BJ (cell line): Measurements from ENCODE around the gene RXFP1. TPM values are rescaled to one million over a fixed set of nuclear protein-coding genes. Genes with fewer than 3 reads are reported as not detected.
A peak's percentile ranks its signal among the peaks of the same experiment; 100 is the strongest.

ENCODE experiments used
- CTCF ChIA-PET: fragments of 350-600 bp; formaldehyde crosslinking; extraction: SDS; loops from one replicate; lab custom pipeline; 2021; ENCODE audit warnings: antibody characterized with exemption, inconsistent platforms; lab: Yijun Ruan, JAX
- POLR2A ChIA-PET: fragments of 300-600 bp; sonication (Branson Sonifier 250); formaldehyde crosslinking; extraction: SDS; loops from one replicate; lab custom pipeline; 2021; ENCODE audit warnings: antibody characterized with exemption; lab: Charles Lee
- DNase-seq: peaks from one replicate; pipeline ENCODE4 v3.0.0-alpha.2; 2011; ENCODE audit warnings: low read depth
- H3K27me3 ChIP-seq: 2 replicates; pipeline ENCODE4 v1.6.0; 2011; ENCODE audit warnings: low read length; ENCODE audit not compliant: control insufficient read depth, insufficient read depth
- H3K36me3 ChIP-seq: 2 replicates; pipeline ENCODE4 v1.5.1; 2011; ENCODE audit warnings: low read length; ENCODE audit not compliant: control insufficient read depth, insufficient read depth
- H3K4me3 ChIP-seq: 2 replicates; pipeline ENCODE4 v1.5.1; 2011; ENCODE audit warnings: low read depth, mild to moderate bottlenecking, control low read depth, low read length
- polyA plus RNA-seq: library from polyadenylated mRNA; depleted of rRNA; stranded (reverse); fragments of >200 nt; gene quantifications from 2 replicates; pipeline ENCODE4 v1.2.3, GENCODE V29; 2011
- TF ChIP-seq, protein P1 (sequence below): IDR thresholded peaks from 2 replicates; pipeline ENCODE4 v1.5.1; 2011; ENCODE audit warnings: low read depth, mild to moderate bottlenecking, control low read depth, inconsistent platforms, low read length, moderate library complexity; ENCODE audit not compliant: insufficient read depth

RXFP1 gene
- polyA plus RNA-seq, 1 experiment = 0.17 TPM

- Histone ChIP-seq H3K4me3 (peak overlapping the region; percentile 71), H3K36me3 (no peaks in the 10 kb centered on the region; the same call in 1 of the 2 replicates), H3K27me3 (no peaks in the 10 kb centered on the region)
- TF ChIP-seq, protein P1, sequence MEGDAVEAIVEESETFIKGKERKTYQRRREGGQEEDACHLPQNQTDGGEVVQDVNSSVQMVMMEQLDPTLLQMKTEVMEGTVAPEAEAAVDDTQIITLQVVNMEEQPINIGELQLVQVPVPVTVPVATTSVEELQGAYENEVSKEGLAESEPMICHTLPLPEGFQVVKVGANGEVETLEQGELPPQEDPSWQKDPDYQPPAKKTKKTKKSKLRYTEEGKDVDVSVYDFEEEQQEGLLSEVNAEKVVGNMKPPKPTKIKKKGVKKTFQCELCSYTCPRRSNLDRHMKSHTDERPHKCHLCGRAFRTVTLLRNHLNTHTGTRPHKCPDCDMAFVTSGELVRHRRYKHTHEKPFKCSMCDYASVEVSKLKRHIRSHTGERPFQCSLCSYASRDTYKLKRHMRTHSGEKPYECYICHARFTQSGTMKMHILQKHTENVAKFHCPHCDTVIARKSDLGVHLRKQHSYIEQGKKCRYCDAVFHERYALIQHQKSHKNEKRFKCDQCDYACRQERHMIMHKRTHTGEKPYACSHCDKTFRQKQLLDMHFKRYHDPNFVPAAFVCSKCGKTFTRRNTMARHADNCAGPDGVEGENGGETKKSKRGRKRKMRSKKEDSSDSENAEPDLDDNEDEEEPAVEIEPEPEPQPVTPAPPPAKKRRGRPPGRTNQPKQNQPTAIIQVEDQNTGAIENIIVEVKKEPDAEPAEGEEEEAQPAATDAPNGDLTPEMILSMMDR = no peak
- ChIA-PET CTCF (interaction anchor here (1.1 to 1.4 kb wide), 3 partner anchors 9 to 44 kb away, joined by 3 to 5 read pairs (median 4); no protein-coding TSS in a partner anchor), POLR2A (no interaction called here)
- peak; percentile 32 for DNase-seq
Measured at GRCh38 chr4:158670975-158671664, 149.4 kb downstream of the RXFP1 start.

DNA sequence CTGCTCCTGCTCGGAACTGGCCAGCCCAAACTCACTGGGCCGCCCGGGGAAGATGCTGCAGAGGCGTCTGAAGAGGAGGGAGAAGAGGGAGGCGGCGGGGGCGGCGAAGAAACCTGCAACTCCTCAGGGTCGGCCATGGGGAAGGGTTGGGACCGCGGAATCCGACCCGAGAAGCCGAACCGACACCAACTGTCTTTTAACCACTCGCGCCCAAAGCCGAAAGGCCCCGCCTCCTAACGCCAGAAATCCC is 149.9 kb downstream of the RXFP1 start, which contains the start of gene C4orf46:
C4orf46 (minus strand) TSS at position 223 of the 250 bp plus-strand sequence; CDS start at position 137, 86 bp downstream.
- POLR2A ChIA-PET = no interaction called here
- no peaks in the 10 kb centered on the region; the same call in 1 of the 2 replicates for H3K36me3 ChIP-seq
- no peak for DNase-seq
- TF ChIP-seq, protein P1 = no peak
- H3K27me3 ChIP-seq = no peaks in the 10 kb centered on the region
- CTCF ChIA-PET = interaction anchor here (1.2 to 1.4 kb wide), 2 partner anchors 10 to 44 kb away, joined by 3 to 5 read pairs; no protein-coding TSS in a partner anchor
- peak within 1 kb of the TSS; percentile 71 for H3K4me3 ChIP-seq

DNA sequence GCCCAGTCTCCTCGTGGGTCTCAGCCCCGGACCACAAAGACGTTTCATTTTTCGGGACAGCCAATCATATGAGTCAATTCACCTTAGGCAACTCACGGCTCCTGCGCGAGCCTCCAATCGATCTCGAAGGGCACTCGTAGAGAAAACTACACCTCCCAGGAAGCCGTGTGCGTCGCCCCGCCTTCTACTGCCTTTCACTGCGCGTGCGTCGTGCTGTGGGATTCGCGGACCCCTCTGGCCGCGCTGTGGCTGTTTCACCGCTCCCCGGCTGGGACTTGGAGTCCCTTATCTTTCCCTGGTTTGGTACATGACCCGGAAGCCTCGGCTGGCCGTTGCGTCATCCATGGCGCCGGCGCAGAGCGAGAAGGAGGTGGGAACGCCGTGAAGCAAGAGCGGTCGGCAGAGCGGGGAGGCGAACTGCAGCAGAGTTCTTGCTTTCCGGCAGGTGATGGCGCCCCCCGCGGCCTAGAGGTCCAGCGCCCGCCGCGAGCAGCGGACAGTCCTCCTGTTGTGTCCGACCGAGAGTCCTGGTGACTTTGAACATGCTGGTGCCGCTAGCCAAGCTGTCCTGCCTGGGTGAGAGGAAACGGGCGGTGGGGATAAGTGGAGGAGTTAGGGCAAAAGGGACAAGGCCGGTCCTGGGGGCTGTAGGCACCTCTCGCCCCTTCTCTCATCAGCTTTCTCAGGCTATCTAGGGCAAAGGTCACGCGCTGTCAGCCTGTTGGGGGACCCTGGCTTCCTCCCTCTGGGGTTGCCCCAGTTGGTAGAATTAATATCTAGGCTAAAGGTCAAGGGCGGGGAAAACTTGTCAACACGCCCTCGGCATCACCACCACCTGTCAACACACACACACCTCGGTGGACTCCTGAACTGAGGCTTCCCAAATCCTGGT is 150.5 kb downstream of the RXFP1 start, which contains the start of gene ETFDH:
ETFDH (plus strand) TSS at position 382 of the 892 bp plus-strand sequence; CDS start at position 543, 161 bp downstream.
- POLR2A ChIA-PET = no interaction called here
- Histone ChIP-seq H3K4me3 (peak within 1 kb of the TSS; percentile 71), H3K36me3 (no peaks in the 10 kb centered on the region; the same call in 1 of the 2 replicates), H3K27me3 (no peaks in the 10 kb centered on the region)
- DNase-seq = peak; percentile 100
- TF ChIP-seq, protein P1 = peak; percentile 75
- CTCF ChIA-PET = interaction anchor here (0.7 to 1.4 kb wide), 3 partner anchors 9 to 507 kb away, joined by 3 to 4 read pairs (median 3); no protein-coding TSS in a partner anchor

DNA sequence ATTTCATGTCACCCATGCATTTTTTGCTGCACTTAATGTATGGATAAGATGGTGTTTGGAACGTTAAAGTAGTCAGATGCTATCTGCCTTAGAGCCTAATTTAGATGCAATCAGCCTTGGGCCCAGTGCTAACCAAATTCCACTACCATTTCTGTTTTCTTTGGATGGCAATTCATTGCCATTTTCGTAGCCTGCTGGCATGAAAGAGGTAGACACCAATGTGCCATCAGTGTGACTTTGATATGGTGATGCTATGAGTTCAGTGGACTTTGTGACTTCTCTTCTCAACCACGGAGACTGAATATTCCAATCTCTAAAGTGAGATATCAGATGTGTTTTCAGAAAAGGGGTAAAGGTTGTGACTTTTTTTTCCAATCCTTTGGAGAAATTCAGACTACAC is 152.0 kb downstream of the RXFP1 start:
- no peaks in the 10 kb centered on the region for H3K27me3 ChIP-seq
- no peaks in the 10 kb centered on the region; the same call in 1 of the 2 replicates for H3K36me3 ChIP-seq
- ChIA-PET CTCF (no interaction called here), POLR2A (no interaction called here)
- no peak overlapping the region for H3K4me3 ChIP-seq
- TF ChIP-seq, protein P1 = no peak
- no peak for DNase-seq

DNA sequence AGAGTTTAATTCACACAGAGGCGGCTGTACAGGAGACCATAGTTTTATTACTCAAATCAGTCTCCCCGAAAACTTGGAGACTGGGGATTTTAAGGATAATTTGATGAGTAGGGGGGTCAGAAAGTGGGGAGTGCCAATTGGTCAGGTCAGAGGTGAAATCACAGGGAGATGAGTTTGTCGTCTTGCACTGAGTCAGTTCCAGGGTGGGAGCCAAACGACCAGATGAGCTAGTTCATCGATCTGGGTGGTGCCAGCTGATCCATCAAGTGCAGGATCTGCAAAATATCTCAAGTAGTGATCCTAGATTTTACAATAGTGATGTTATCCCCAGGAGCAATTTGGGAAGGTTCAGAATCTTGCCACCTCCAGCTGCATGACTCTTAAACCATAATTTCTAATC is 154.4 kb downstream of the RXFP1 start:
- Histone ChIP-seq H3K36me3 (no peaks in the 10 kb centered on the region), H3K4me3 (no peak overlapping the region), H3K27me3 (no peaks in the 10 kb centered on the region)
- CTCF ChIA-PET = no interaction called here
- POLR2A ChIA-PET = no interaction called here
- TF ChIP-seq, protein P1 = no peak
- no peak for DNase-seq
